Erythroblast (primary cell): Measurements from ENCODE around the gene ENDOD1.

ENCODE experiments used
- GATA1 ChIP-seq: IDR thresholded peaks from 2 replicates; pipeline ENCODE4 v1.6.1; 2011; ENCODE audit warnings: low read depth, mild to moderate bottlenecking, control low read depth, low read length, moderate library complexity
- POLR2A ChIP-seq: IDR thresholded peaks from 2 replicates; pipeline ENCODE4 v1.6.1; 2011; ENCODE audit warnings: mild to moderate bottlenecking, low read length

- no peak for TF ChIP-seq POLR2A
- TF ChIP-seq GATA1, result no peak
Observed at GRCh38 chr11:95070471-95070870, 19.2 kb upstream of the ENDOD1 start.
